GM12878 (cell line): ENCODE results near the gene MUC5B. TPM values are rescaled to one million over a fixed set of nuclear protein-coding genes. Genes with fewer than 3 reads are reported as not detected.

Experiments
- ATAC-seq: fragments of 200-7000 bp; cut with Tn5 transposase; 3 replicates; pipeline ENCODE4 v1.9.1; 2020; ENCODE audit warnings: mild to moderate bottlenecking, moderate library complexity
- BruUV-seq: library from RNA; stranded (reverse); fragments of 400-500 nt; replicated peaks from 2 replicates; lab custom pipeline; 2021; lab: Mats Ljungman, UMichigan
- CTCF ChIA-PET: fragments of 300-600 bp; sonication (Branson Sonifier 250); formaldehyde crosslinking; extraction: SDS; loops from one replicate; lab custom pipeline; 2021; ENCODE audit warnings: inconsistent platforms; lab: Yijun Ruan, JAX
- POLR2A ChIA-PET: fragments of 350-600 bp; formaldehyde crosslinking; extraction: SDS; loops from one replicate; lab custom pipeline; 2021; ENCODE audit warnings: inconsistent platforms; lab: Charles Lee
- RAD21 ChIA-PET: fragments of 300-600 bp; sonication (Branson Sonifier 250); formaldehyde crosslinking; loops from one replicate; lab custom pipeline; 2023; ENCODE audit warnings: antibody characterized with exemption; ENCODE audit not compliant: unreplicated experiment; lab: Charles Lee
- SMC1A ChIA-PET: fragments of 300-600 bp; sonication (Branson Sonifier 250); formaldehyde crosslinking; loops from one replicate; lab custom pipeline; 2023; ENCODE audit not compliant: unreplicated experiment, uncharacterized antibody; lab: Charles Lee
- DNase-seq: peaks from one replicate; pipeline ENCODE4 v3.0.0-alpha.2; 2011; ENCODE audit warnings: low read depth, low spot score
- FAIRE-seq: peaks from 3 replicates; lab custom pipeline; 2011; peaks lifted over from hg19 to GRCh38; lab: Jason Lieb, UNC
- H2AFZ ChIP-seq: 2 replicates; pipeline ENCODE4 v1.6.0; 2011; ENCODE audit warnings: low read depth, low read length, control low read depth; ENCODE audit not compliant: control insufficient read depth
- H3K27ac ChIP-seq: 2 replicates; pipeline ENCODE4 v1.5.1; 2011; ENCODE audit warnings: control low read depth; ENCODE audit not compliant: control insufficient read depth, insufficient read depth
- H3K27me3 ChIP-seq, 2 experiments: replicated peaks in 1 of 2; 2 replicates each; pipeline versions ENCODE4 v1.6.0 to v1.6.1; 2011; ENCODE audit warnings: low read length in 1 of 2; ENCODE audit not compliant: control insufficient read depth in 2 of 2, insufficient read depth in 2 of 2
- H3K36me3 ChIP-seq, 2 experiments: 2 replicates each; pipeline ENCODE4 v1.5.1; 2011; ENCODE audit warnings: low read length in 1 of 2; ENCODE audit not compliant: control insufficient read depth in 2 of 2, insufficient read depth in 2 of 2
- H3K4me1 ChIP-seq: 2 replicates; pipeline ENCODE4 v1.6.1; 2011; ENCODE audit warnings: mild to moderate bottlenecking, low read length, moderate library complexity, mixed read lengths; ENCODE audit not compliant: control insufficient read depth, insufficient read depth
- H3K4me2 ChIP-seq: 2 replicates; pipeline ENCODE4 v1.6.0; 2011; ENCODE audit warnings: control low read depth; ENCODE audit not compliant: control insufficient read depth, insufficient read depth
- H3K4me3 ChIP-seq: fragments of 200-600 bp; sonication (generic); 2 replicates; pipeline ENCODE4 v1.5.1; 2016
- H3K79me2 ChIP-seq: 2 replicates; pipeline ENCODE4 v1.6.0; 2011; ENCODE audit warnings: low read length; ENCODE audit not compliant: control insufficient read depth, insufficient read depth
- H3K9ac ChIP-seq: 2 replicates; pipeline ENCODE4 v1.8.0; 2011; ENCODE audit warnings: low read length, control low read depth, mixed read lengths; ENCODE audit not compliant: control insufficient read depth, insufficient read depth
- H3K9me3 ChIP-seq: replicated peaks from 3 replicates; pipeline ENCODE4 v1.5.1; 2011; ENCODE audit warnings: mild to moderate bottlenecking, low read length; ENCODE audit not compliant: control insufficient read depth, insufficient read depth
- H4K20me1 ChIP-seq: 2 replicates; pipeline ENCODE4 v1.6.0; 2011; ENCODE audit not compliant: control insufficient read depth, insufficient read depth
- EED ChIP-seq: sonication (generic); IDR thresholded peaks from 2 replicates; pipeline ENCODE4 v1.6.1; 2016; ENCODE audit warnings: antibody characterized with exemption, low read depth
- EZH2 ChIP-seq: IDR thresholded peaks from 2 replicates; pipeline ENCODE4 v1.6.1; 2012; ENCODE audit warnings: low read depth, mild to moderate bottlenecking, control low read depth, inconsistent platforms, low read length, borderline replicate concordance; ENCODE audit not compliant: control insufficient read depth
- HDGF ChIP-seq: fragments of 450-650 bp; IDR thresholded peaks from 2 replicates; pipeline ENCODE4 v1.6.1; 2016; ENCODE audit warnings: antibody characterized with exemption
- IRF4 ChIP-seq: IDR thresholded peaks from 2 replicates; pipeline ENCODE4 v1.6.1; 2011; ENCODE audit warnings: low read depth, low read length
- JUNB ChIP-seq: IDR thresholded peaks from 2 replicates; pipeline ENCODE4 v1.6.1; 2016; ENCODE audit warnings: antibody characterized with exemption, mild to moderate bottlenecking
- STAT3 ChIP-seq: IDR thresholded peaks from 2 replicates; pipeline ENCODE4 v1.6.1; 2011; ENCODE audit warnings: low read depth, low read length, improper control_type of control experiment
- WGBS: methylation state at CpG from one replicate; pipeline ENCODE4 v1.1.6; 2016; ENCODE audit warnings: low lambda C conversion rate; ENCODE audit not compliant: insufficient replicate concordance, insufficient coverage; ENCODE audit errors: missing lambda C conversion rate; 5-methylcytosine and 5-hydroxymethylcytosine counted together
- in situ Hi-C: fragments of 300-500 bp; cut with MboI; formaldehyde crosslinking; loops from 9 replicates; pipeline ENCODE4 v1.14.3; 2018; ENCODE audit warnings: mixed read lengths
- intact Hi-C: fragments of 100-400 bp; cut with micrococcal nuclease; formaldehyde crosslinking; loops from one replicate; pipeline ENCODE4 v1.14.2; 2022; ENCODE audit not compliant: unreplicated experiment
- polyA plus RNA-seq, 11 experiments: library from polyadenylated mRNA; depleted of rRNA in 4 of 11; unstranded in 6 of 11; stranded (reverse) in 5 of 11; fragments of >200 nt; fragmentation: Nextera tagmentation in 4 of 11; fragmentation: Illumina TruSeq in 1 of 11; extraction: Ambion mirVana in 4 of 11; extraction: Trizol in 1 of 11; gene quantifications; 1 replicate in 1 of 11; 2 replicates in 10 of 11; pipeline versions ENCODE4 v1.2.1 to v1.2.3, GENCODE V29; 2011 to 2016; ENCODE audit warnings: inconsistent platforms in 2 of 11, missing spikeins in 2 of 11, low read depth in 1 of 11
- total RNA-seq, 4 experiments: library from RNA; depleted of rRNA in 3 of 4; stranded (reverse); fragments of >200 nt in 3 of 4; fragmentation: Illumina TruSeq in 1 of 4; extraction: Trizol in 1 of 4; gene quantifications; 2 replicates each; pipeline versions ENCODE4 v1.2.1 to v1.2.3, GENCODE V29; 2013 to 2021
- TF ChIP-seq, protein P1 (sequence below): IDR thresholded peaks from 2 replicates; pipeline ENCODE4 v1.6.1; 2011; ENCODE audit warnings: borderline replicate concordance, low read depth, mild to moderate bottlenecking, moderate library complexity, mixed read lengths, low read length; ENCODE audit not compliant: insufficient read depth; ENCODE audit errors: extremely low read length
- TF ChIP-seq, protein P2 (sequence below): IDR thresholded peaks from 2 replicates; pipeline ENCODE4 v1.6.1; 2012; ENCODE audit warnings: low read depth, low read length, improper control_type of control experiment

The MUC5B gene
- total and polyA plus RNA-seq, 10 of the 15 experiments (the other 5 are each of a cell fraction or from before 2014, with no cell fraction given), result 1.5 TPM; not detected in 9

DNA sequence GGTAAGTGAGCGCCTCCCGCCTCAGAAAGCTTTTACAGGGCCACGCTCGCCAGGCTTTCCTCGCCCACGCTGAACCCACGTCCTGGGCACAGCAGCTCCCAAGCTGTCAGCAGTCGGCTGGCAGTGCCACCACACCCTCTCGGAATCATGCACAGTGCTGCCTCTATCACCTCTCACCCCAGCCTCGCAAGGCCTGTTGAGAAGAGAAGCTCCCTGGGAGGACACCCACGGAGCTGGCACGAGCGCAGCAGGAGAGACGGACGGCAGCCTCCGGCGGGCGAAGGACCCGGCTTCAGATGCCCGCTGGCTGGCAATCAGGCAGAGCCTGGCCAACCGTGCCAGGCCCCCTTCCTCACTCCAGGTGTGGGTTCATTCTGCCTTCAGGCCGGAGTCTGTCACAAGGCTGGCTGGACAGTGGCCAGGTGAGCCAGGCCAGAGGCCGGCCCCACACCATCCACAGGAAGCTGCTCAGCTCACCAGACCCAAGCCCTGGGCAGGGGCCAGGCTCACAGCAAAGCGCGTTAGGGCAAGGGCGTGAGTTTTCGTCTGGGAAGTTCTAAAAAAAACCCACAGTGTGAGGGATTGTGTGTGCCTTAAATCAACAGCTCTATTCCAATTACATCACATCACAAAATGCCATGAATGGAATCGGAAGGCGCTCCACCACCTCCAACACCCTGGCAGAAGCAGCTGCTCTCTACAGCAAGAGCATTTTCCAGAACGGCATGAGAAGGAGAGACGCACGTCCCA lies 53.4 kb downstream of the MUC5B start (continued):
- no peak for TF ChIP-seq EED
- no peak for TF ChIP-seq STAT3
- TF ChIP-seq, protein P1, sequence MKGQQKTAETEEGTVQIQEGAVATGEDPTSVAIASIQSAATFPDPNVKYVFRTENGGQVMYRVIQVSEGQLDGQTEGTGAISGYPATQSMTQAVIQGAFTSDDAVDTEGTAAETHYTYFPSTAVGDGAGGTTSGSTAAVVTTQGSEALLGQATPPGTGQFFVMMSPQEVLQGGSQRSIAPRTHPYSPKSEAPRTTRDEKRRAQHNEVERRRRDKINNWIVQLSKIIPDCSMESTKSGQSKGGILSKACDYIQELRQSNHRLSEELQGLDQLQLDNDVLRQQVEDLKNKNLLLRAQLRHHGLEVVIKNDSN, result no peak
- TF ChIP-seq, protein P2, sequence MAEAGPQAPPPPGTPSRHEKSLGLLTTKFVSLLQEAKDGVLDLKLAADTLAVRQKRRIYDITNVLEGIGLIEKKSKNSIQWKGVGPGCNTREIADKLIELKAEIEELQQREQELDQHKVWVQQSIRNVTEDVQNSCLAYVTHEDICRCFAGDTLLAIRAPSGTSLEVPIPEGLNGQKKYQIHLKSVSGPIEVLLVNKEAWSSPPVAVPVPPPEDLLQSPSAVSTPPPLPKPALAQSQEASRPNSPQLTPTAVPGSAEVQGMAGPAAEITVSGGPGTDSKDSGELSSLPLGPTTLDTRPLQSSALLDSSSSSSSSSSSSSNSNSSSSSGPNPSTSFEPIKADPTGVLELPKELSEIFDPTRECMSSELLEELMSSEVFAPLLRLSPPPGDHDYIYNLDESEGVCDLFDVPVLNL, result no peak

DNA sequence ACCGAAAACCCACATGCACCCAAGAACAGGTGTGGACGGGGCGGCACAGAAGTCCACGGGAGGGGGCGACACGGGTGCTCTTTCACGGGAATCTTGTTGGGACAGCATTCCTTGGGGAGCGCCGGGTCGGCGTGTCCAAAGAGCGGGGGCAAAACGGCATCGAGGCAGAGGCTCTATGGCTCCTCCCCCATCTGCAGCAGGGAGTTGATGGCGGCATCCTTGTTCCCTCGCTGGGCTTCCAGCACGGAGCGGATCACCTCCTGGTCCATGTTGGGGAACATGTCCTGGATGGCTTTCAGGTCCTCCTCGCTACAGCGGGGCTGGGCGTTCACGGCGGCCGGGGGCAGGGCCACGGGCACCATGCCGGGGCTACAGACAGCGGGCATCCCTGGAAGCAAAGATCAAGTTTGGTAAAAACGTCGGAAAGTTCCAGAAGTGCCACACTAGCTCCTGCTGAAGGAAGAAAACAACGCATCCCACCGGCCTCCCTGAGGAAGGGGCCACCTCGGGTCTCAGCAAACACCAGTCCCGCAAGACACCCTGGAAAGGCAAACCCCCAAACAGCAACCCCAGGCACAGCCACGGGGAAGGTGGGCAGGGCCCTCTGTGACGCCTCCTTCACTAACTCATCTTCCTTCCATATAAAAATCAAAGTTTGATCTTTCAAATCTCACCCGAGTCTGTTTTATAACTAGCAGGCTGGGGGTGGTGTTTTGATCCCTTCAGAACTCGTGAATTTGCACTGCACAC lies 54.2 kb downstream of the MUC5B start:
- Histone ChIP-seq H3K27me3 (no peaks in the 10 kb centered on the region), H4K20me1 (no peaks in the 10 kb centered on the region), H3K4me2 (no peak overlapping the region), H3K79me2 (no peaks in the 10 kb centered on the region)
- no peak for FAIRE-seq
- ChIA-PET POLR2A (no interaction called here), CTCF (no interaction called here)
- in situ Hi-C loops, result no loop called here
- no peak for TF ChIP-seq HDGF
- TF ChIP-seq EZH2, result no peak
- no peak for TF ChIP-seq IRF4
- TF ChIP-seq JUNB, result no peak
- TF ChIP-seq, all 136 proteins: peak for 0
- Histone ChIP-seq H3K36me3 (peaks cover 2 to 5% of the 10 kb centered on the region in 2 experiments; a peak in 3 of 4 replicates), H3K4me1 (no peaks in the 10 kb centered on the region), H3K9me3 (no peaks in the 10 kb centered on the region), H3K4me3 (no peak overlapping the region), H2AFZ (no peak overlapping the region), H3K27ac (no peak overlapping the region), H3K9ac (no peak overlapping the region)
- ATAC-seq (no peak), DNase-seq (no peak)
- RAD21 ChIA-PET, result no interaction called here
- BruUV-seq, result no TSS peak
- intact Hi-C loops, result no loop called here
- 94% methylated on average over 37 of the region's 37 CpGs for WGBS
- SMC1A ChIA-PET, result no interaction called here
